C4-2B (cell line): ENCODE measurements around the gene FAM222B.
"Not testable (repeated sequence)": the region's sequence is repeated elsewhere in the genome, so short reads cannot be mapped to it uniquely, and the experiment has no call there.

ENCODE experiments used
- H3K27ac ChIP-seq: fragments of 450-650 bp; 2 replicates; pipeline ENCODE4 v1.5.1; 2017
- ZFX ChIP-seq: fragments of 450-650 bp; IDR thresholded peaks from 2 replicates; pipeline ENCODE4 v1.6.1; 2017
- TF ChIP-seq, protein P1 (sequence below): fragments of 450-650 bp; conservative IDR thresholded peaks from 2 replicates; pipeline ENCODE4 v1.5.1; 2017; ENCODE audit warnings: mild to moderate bottlenecking

FAM222B gene

DNA sequence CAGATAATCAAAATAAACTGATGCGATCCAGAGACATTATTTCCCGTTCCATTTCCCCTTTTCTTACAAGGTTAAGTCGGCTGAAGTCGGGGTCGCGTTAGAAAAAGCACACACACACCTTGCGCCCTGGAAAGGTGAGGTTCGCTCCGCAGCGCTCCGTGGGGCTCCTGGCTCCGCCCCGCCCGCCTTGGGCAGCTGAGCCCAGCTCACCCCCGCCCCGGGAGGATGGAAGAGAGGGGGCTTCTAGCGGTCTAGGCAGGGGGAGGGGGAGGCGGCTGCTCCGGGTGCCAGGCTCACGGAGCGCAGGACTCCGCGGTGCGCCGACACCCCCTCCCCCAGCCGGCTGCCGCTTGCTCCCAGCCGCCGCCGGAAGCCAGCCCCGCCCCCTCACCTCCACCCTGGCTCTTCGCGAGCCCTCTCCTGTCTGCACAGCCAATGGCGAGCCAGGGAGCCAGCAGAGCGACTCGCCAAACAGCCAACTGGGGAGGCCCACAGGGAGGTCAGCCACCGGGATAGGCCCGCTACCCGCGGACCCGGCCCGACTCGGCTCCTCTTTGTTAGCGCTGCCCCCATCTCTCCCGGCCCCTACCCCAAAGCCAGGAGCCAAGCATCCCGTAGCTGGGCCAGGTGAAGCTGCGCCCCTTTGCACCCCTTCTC is 30.4 kb downstream of the FAM222B start:
- H3K27ac ChIP-seq = peak overlapping the region; percentile 89
- TF ChIP-seq, protein P1, sequence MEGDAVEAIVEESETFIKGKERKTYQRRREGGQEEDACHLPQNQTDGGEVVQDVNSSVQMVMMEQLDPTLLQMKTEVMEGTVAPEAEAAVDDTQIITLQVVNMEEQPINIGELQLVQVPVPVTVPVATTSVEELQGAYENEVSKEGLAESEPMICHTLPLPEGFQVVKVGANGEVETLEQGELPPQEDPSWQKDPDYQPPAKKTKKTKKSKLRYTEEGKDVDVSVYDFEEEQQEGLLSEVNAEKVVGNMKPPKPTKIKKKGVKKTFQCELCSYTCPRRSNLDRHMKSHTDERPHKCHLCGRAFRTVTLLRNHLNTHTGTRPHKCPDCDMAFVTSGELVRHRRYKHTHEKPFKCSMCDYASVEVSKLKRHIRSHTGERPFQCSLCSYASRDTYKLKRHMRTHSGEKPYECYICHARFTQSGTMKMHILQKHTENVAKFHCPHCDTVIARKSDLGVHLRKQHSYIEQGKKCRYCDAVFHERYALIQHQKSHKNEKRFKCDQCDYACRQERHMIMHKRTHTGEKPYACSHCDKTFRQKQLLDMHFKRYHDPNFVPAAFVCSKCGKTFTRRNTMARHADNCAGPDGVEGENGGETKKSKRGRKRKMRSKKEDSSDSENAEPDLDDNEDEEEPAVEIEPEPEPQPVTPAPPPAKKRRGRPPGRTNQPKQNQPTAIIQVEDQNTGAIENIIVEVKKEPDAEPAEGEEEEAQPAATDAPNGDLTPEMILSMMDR = no peak
- TF ChIP-seq ZFX = no peak

- no peak for TF ChIP-seq ZFX
- TF ChIP-seq, protein P1 = no peak
- peak overlapping the region; percentile 89 for H3K27ac ChIP-seq
Observed at GRCh38 chr17:28811651-28812090, 30.9 kb downstream of the FAM222B start.

DNA sequence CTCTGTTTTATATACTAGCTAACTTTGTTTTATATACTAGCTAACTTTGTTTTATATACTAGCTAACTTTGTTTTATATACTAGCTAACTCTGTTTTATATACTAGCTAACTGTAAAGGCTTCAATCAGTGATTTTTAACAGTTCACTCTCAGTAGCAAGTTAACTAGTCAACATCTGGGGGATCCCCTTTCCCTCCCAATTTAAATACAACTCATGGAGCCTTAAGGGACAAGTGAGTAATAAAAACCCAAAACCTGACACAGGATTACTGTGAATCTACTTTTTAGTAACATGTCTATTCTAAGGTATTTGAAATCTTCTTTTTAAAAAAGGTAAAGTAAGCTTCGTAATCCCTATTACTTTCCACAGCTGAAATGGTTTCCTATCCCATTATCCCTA is 32.2 kb downstream of the FAM222B start:
- TF ChIP-seq, protein P1 = no peak
- TF ChIP-seq ZFX = no peak
- H3K27ac ChIP-seq = no peak overlapping the region

GRCh38 chr17:28807925-28808634 is 34.5 kb downstream of the FAM222B start:
- no peak overlapping the region for H3K27ac ChIP-seq
- TF ChIP-seq ZFX = no peak

GRCh38 chr17:28796062-28796461 is 46.5 kb downstream of the FAM222B start:
- H3K27ac ChIP-seq = no peak overlapping the region
- TF ChIP-seq, protein P1 = no peak
- TF ChIP-seq ZFX = no peak

GRCh38 chr17:28794846-28795441 is 47.6 kb downstream of the FAM222B start:
- H3K27ac ChIP-seq = not testable (repeated sequence)

GRCh38 chr17:28792877-28793661 is 49.5 kb downstream of the FAM222B start:
- H3K27ac ChIP-seq = no peak overlapping the region
- no peak for TF ChIP-seq ZFX
- TF ChIP-seq, protein P1 = no peak

DNA sequence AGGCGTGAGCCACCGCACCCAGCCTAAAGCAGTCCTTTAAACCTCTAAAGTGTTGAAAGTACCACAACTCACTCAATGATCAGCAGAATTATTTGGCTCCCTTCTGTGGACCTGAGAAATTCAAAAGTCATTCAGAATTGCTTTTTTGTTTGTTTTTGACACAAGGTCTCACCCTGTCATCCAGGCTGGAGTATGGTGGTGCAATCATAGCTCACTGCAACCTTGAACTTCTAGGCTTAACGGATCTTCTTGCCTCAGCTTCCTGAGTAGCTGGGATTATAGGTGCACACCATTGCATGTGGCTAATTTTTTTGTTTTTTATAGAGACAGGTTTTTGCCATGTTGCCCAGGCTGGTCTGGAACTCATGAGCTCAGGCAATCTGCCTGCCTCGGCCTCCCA is 54.5 kb downstream of the FAM222B start:
- TF ChIP-seq, protein P1 = no peak
- no peak for TF ChIP-seq ZFX
- H3K27ac ChIP-seq = no peak overlapping the region
